Measurements from ENCODE around the gene TBX4.
"Not testable (repeated sequence)": the region's sequence is repeated elsewhere in the genome, so short reads cannot be mapped to it uniquely, and the experiment has no call there.

The TBX4 gene

GRCh38 chr17:61498042-61498994 lies 46.1 kb downstream of the TBX4 start:
- no peak for DNase-seq (ENCODE audit: low read depth)

- DNase-seq (ENCODE audit: low read depth): no peak
Measured at GRCh38 chr17:61499632-61500031, 47.4 kb downstream of the TBX4 start.

DNA sequence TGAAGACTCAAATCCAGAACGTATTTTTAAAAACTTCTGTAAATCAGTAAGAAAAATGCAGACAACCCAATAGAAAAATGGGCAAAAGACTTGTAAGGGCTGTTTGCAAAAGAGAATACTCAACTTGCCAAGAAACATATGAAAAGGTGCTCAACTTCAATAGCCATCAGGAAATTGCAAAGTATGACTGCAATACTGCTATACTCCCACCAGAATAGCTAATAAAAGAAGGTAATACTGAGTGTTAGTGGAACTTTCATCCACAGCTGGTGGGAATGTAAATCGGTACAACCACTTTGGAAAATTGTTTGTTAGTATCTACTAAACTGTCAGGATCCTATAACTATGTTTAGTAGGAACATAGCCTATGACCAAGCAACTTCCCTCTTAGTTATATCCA lies 48.1 kb downstream of the TBX4 start:
- DNase-seq (ENCODE audit: low read depth): no peak

GRCh38 chr17:61502292-61502691 lies 50.1 kb downstream of the TBX4 start:
- DNase-seq (ENCODE audit: low read depth): no peak

DNA sequence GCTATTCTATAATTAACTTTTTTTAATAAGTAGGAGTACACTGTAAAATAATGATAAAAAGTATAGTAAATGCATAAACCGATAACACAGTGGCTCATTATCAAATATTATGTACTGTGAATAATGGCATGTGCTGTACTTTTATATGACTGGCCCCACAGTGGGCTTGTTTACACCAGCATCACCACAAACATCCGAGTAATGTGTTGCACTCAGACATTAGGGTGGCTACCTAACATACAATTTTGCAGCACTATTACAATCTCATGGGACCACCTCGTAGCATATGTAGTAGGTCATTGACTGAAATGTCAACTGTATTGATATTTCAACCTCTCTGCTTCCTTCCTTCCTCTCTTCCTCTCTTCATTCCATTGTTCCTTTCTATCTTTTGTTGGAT lies 51.7 kb downstream of the TBX4 start:
- DNase-seq (ENCODE audit: low read depth): no peak

- DNase-seq (ENCODE audit: low read depth): no peak
Measured at GRCh38 chr17:61504697-61505096, 52.5 kb downstream of the TBX4 start.

DNA sequence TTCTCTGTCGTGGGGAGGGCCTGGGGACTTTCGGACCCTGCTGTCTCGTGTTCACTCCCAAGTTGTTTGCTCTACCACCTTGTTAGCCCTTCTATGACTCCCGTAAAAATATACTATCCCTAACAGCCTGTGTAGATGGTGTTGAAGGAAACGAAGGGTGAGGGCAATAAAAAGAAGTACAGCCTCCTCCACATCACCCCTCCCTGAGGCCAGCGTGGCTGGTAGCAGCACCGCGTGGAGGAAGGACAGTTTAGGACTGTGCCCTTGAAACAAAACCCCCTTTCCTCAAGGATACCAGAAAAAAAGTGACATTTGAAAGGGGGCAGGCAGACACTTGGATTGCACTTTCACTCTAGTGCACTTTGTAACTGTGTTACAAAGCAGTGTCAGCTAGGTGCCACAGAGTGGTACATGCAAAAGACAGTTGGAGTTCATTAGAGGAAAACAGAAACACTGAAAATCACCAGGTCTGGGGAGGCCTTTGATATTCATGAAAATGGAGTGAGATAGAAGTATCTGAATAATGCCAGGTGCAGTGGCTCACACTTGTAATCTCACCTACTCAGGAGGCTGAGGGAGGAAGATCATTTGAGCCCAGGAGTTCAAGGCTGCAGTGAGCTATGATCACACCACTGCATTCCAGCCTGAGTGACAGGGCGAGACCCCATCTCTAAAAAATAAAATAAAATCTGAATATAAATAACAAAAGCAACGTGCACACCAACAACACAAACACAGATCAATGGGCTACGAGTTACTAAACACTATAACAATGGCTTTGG lies 53.8 kb downstream of the TBX4 start:
- no peak for DNase-seq (ENCODE audit: low read depth)

DNA sequence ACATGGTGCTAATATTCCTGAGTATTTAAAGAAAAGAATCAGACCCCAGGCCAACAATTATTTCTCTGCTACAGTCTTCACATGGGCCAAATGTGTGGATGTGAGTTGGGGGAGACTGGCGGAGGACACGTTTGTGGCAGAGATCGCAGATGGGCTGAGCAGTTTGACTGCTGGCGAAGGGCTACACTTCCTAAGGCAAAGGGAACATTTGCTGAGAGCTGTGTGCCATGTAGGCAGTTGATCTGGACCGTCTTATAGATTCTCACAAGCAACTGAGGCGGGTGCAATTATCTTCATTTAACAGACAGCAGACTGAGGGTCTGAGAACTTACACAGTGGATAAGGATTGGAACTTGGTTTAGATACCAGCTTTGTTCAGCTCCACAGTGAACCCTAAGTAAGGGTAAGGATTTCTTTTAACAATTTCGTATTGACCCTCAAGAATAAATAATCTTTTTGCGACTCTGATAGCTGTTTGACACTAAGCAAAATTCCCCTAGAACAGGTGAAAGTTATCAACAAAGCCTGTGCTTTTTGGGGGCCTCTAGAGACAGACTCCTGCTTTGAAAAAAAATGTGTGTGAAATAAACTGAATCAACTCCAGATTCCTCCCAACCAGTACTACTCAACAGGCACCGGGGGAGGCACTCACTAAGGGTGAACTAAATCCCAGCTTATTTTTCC lies 55.3 kb downstream of the TBX4 start:
- DNase-seq (ENCODE audit: low read depth): no peak

GRCh38 chr17:61508912-61509311 lies 56.7 kb downstream of the TBX4 start:
- no peak for DNase-seq (ENCODE audit: low read depth)

- not testable (repeated sequence) for DNase-seq (ENCODE audit: low read depth)
Measured at GRCh38 chr17:61509454-61509853, 57.2 kb downstream of the TBX4 start.

GRCh38 chr17:61510237-61510636 lies 58.0 kb downstream of the TBX4 start:
- no peak for DNase-seq (ENCODE audit: low read depth)

DNA sequence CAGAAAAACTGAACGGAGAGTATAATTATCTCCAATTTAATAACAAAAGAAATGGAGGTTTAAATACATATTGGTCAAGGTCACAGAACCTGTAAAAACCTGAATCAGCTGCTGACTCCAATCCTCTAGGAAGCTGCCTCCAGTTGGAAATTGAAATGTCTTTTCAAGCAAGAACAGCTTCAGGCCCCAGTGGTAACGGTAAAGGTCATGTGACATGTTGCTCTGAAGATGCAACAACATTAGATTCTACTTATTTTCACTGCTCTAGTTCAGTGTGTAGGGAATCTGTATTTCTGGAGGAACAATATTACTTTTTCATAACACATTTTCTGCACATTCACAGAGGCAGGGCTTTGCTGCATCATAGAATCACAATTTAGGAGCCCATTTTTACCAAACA lies 58.8 kb downstream of the TBX4 start:
- no peak for DNase-seq (ENCODE audit: low read depth)

DNA sequence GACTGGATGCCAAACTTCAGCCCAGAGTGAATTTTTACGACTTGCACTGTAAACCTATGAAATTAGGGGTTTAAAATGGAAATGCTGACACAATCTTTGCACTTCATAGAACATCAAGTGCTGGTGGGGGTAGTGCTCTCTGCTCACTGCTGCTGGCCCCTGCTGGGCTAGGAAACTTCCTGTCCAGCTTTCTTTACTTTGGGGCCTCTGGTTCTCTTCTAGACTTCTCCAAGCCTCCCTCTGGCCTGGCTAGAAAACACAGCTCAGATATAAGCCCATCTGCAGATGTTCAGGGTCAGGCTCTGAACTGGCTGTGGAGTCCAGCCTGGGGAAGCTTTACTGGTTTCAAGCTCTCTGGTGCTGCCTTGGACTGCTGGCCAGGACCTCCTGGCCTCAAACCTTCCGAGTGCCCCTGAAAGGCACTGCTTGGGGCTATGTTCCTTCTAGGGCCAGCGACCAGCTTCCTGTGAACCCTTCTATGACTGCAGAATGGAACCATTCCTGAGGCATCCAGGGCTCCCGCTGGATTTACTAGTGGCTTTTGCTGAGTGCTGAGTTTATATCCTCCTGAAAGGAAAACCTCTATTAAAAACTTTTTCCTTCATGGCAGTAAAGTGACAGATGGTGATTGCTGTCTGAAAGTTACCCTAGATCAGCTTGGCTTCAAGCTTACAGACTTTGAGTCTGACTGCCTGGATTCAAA lies 59.4 kb downstream of the TBX4 start:
- no peak for DNase-seq (ENCODE audit: low read depth)

- no peak for DNase-seq (ENCODE audit: low read depth)
Measured at GRCh38 chr17:61514491-61514890, 62.3 kb downstream of the TBX4 start.

- no peak for DNase-seq (ENCODE audit: low read depth)
Measured at GRCh38 chr17:61517265-61517664, 65.0 kb downstream of the TBX4 start.

DNA sequence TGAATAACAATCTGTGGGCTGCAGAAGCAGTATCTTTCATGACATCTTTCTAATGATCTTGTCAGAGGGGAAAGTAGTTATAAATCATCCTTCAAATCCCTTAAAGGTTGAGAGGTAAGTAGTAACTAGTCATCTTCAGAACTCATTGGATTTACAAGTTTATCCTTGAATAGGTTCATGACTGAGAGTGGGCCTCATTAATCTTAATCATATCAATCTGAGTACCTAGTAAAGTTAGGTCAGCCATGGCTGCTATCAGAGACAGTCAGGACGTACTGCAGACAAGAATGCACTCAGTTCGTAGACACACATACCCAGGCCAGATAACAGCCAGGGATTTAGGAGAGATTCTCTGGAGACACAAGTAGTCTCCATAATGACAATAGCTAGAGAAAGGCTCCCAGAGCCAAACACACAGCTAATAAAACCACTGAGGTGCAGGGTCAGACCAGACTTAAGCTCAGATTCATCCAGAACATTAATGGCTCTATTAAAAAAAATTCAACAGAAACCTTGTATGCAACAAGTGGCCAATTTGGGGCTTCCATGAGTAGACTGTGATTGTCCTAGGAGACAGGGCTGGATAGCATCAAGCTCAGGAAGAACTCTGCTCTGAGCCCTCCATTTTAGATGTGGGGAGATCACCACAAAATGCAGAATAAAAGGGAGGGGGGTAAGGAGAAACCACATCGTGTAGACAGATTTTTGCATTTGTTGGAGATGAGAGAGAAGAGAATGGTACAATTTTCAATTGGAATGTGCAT lies 65.8 kb downstream of the TBX4 start:
- no peak for DNase-seq (ENCODE audit: low read depth)

DNA sequence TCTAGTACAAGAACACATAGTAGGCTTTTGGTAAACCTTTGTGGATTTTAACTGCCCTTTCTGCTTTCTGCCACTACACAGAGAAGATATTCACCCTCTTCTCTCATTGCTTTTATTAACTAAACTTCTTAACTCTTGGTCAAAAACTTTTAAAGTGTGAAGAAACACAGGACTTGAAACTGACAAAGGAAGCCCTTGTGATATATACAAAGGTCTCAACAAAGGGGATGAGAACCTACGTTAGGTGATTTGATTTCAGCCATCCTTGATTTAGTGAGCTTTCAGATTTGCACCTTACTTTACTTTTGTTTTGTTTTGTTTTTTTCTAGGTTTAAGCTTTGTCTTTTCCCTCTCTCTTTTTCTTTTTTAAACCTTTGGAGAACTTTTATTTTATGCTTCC lies 66.9 kb downstream of the TBX4 start:
- no peak for DNase-seq (ENCODE audit: low read depth)

DNA sequence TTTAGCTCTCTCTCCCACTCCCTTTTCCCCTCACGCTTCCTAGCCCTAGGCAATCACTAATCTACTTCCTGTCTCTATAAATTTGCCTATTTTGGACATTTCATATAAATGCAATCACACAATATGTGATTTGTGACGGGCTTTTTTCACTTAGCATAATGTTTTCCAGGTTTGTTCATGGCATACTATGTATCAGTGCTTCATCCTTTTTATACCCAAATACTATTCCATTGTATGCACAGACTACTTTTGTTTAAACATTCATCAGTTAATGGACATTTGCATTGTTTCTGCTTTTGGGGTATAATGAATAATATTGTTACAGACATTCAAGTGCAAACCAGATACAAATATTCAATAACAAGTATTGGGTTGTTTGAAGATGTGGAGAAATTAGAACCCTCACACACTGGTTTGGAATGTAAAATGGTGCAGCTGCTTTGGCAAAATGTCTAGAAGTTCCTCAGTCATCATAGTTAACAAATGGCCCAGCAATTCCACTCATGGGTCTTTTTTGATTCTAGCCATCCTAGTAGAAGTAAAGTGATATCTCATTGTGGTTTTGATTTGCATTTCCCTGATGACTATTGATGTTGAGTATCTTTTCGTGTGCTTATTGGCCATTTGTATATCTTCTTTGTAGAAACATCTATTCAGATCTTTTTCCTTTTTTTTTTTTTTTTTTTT lies 67.7 kb downstream of the TBX4 start:
- DNase-seq (ENCODE audit: low read depth): no peak

GRCh38 chr17:61520897-61521296 lies 68.7 kb downstream of the TBX4 start:
- DNase-seq (ENCODE audit: low read depth): no peak

DNA sequence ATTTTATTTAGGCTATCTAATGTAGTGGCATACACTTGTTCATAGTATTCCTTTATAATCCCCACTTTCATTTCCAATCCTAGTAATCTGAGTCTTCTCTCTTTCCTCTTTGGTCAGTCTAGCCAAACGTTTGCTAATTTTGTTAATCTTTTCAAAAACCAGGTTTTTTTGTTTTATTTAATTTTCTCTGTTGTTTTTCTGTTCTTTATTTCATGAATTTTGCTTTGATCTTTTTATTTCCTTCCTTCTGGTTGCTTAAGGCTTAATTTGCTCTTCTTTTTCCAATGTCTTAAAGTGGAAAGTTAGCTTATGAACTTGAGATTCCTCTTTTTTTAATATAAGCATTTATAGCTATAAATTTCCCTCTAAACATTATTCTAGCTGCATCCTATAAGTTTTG lies 69.9 kb downstream of the TBX4 start:
- DNase-seq (ENCODE audit: low read depth): no peak

DNA sequence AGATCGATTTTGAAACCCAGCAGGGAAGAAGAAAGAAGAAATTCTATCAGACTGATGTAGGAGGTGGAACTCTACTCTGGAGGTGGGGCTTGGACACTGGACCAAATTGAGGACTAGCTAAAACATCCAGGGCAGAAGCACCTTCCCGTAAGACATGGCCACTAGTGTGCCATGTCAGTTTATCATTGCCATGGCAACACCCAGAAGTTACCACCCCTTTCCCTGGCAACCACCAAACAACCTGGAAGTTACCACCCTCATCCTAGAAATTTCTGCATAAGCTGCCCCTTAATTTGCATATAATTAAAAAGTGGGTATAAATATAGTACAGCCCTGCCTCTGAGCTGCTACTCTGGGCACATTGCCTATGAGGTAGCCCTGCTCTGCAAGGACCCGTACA lies 72.1 kb downstream of the TBX4 start:
- no peak for DNase-seq (ENCODE audit: low read depth)
